ENCODE measurements around the gene COL21A1.

- TF ChIP-seq CTCF (IDR thresholded peaks at IDR 0.05) = no peak
- no peak for TF ChIP-seq POLR2AphosphoS5 (IDR thresholded peaks at IDR 0.05; ENCODE audit: low read depth, low read length)
- no peak for TF ChIP-seq REST (IDR thresholded peaks at IDR 0.05; ENCODE audit: insufficient read depth in 1 of 2, low read depth in 2 of 2, low read length in 1 of 2)
Observed at GRCh38 chr6:56102216-56102615, 145.2 kb downstream of the COL21A1 start.

All from Panc1 (cell line).